Hepatocyte (in vitro differentiated cells): ENCODE data around the gene SLC6A11. TPM values are rescaled to one million over a fixed set of nuclear protein-coding genes. Genes with fewer than 3 reads are reported as not detected.

Source experiments
- DNase-seq: peaks from one replicate; pipeline ENCODE4 v3.0.0-alpha.2; 2016; ENCODE audit warnings: low spot score
- H2AFZ ChIP-seq: fragments of 200-600 bp; sonication (generic); 2 replicates; pipeline ENCODE4 v1.6.0; 2016; ENCODE audit warnings: antibody characterized with exemption, mild to moderate bottlenecking
- H3K27ac ChIP-seq: fragments of 200-600 bp; sonication (generic); 2 replicates; pipeline ENCODE4 v1.5.1; 2016; ENCODE audit warnings: mild to moderate bottlenecking
- H3K27me3 ChIP-seq: fragments of 200-600 bp; sonication (generic); 2 replicates; pipeline ENCODE4 v1.6.1; 2016
- H3K36me3 ChIP-seq: fragments of 200-600 bp; sonication (generic); replicated peaks from 2 replicates; pipeline ENCODE4 v1.5.1; 2016; ENCODE audit warnings: low read depth; ENCODE audit not compliant: insufficient read depth
- H3K4me1 ChIP-seq: fragments of 200-600 bp; sonication (generic); 2 replicates; pipeline ENCODE4 v1.5.1; 2016; ENCODE audit warnings: mild to moderate bottlenecking, moderate library complexity; ENCODE audit not compliant: insufficient read depth
- H3K4me2 ChIP-seq: fragments of 200-600 bp; sonication (generic); 2 replicates; pipeline ENCODE4 v1.6.0; 2016
- H3K4me3 ChIP-seq: fragments of 200-600 bp; sonication (generic); 2 replicates; pipeline ENCODE4 v1.5.1; 2016; ENCODE audit warnings: mild to moderate bottlenecking
- H3K79me2 ChIP-seq: fragments of 200-600 bp; sonication (generic); 2 replicates; pipeline ENCODE4 v1.6.0; 2017; ENCODE audit warnings: mild to moderate bottlenecking
- H3K9me2 ChIP-seq: fragments of 200-600 bp; sonication (generic); replicated peaks from 2 replicates; pipeline ENCODE4 v1.6.0; 2017; ENCODE audit warnings: mild to moderate bottlenecking; ENCODE audit not compliant: insufficient read depth
- H3K9me3 ChIP-seq: fragments of 200-600 bp; sonication (generic); 2 replicates; pipeline ENCODE4 v1.5.1; 2016; ENCODE audit warnings: low read depth, mild to moderate bottlenecking
- H4K20me1 ChIP-seq: fragments of 200-600 bp; sonication (generic); 2 replicates; pipeline ENCODE4 v1.6.0; 2016; ENCODE audit warnings: mild to moderate bottlenecking; ENCODE audit not compliant: insufficient read depth, poor library complexity, severe bottlenecking
- CTCF ChIP-seq: fragments of 200-600 bp; sonication (generic); IDR thresholded peaks from 2 replicates; pipeline ENCODE4 v1.5.1; 2016; ENCODE audit warnings: antibody characterized with exemption, mild to moderate bottlenecking; ENCODE audit not compliant: poor library complexity
- EZH2 ChIP-seq: fragments of 200-600 bp; sonication (generic); IDR thresholded peaks from 2 replicates; pipeline ENCODE4 v1.6.1; 2016; ENCODE audit warnings: antibody characterized with exemption, mild to moderate bottlenecking, borderline replicate concordance
- EZH2phosphoT487 ChIP-seq: fragments of 200-600 bp; sonication (generic); IDR thresholded peaks from one replicate; pipeline ENCODE4 v1.6.1; 2018; ENCODE audit warnings: antibody characterized with exemption, mild to moderate bottlenecking, low read depth, moderate library complexity; ENCODE audit not compliant: unreplicated experiment, severe bottlenecking
- WGBS: methylation state at CpG from one replicate; pipeline ENCODE4 v1.1.6; 2016; ENCODE audit warnings: low lambda C conversion rate; ENCODE audit errors: missing lambda C conversion rate; 5-methylcytosine and 5-hydroxymethylcytosine counted together
- polyA plus RNA-seq: library from polyadenylated mRNA; unstranded; fragments of >200 nt; fragmentation: Nextera tagmentation; extraction: Ambion mirVana; gene quantifications from 2 replicates; pipeline ENCODE4 v1.2.1, GENCODE V29; 2016
- total RNA-seq: library from RNA; depleted of rRNA; stranded (reverse); fragments of >200 nt; gene quantifications from 2 replicates; pipeline ENCODE4 v1.2.3, GENCODE V29; 2014

SLC6A11 gene
- total and polyA plus RNA-seq, 2 experiments from 2014 or later: 1.5 to 1.7 TPM

GRCh38 chr3:10770981-10771380 is 45.0 kb upstream of the SLC6A11 start:
- no peaks in the 10 kb centered on the region for H3K9me2 ChIP-seq
- H3K9me3 ChIP-seq: no peaks in the 10 kb centered on the region
- H3K79me2 ChIP-seq: no peaks in the 10 kb centered on the region
- 69% methylated on average over 3 of the region's 3 CpGs for WGBS
- H3K36me3 ChIP-seq: no peaks in the 10 kb centered on the region
- no peak overlapping the region for H3K4me3 ChIP-seq
- DNase-seq: no peak
- no peak overlapping the region for H3K27ac ChIP-seq
- no peaks in the 10 kb centered on the region for H4K20me1 ChIP-seq
- H3K4me2 ChIP-seq: no peak overlapping the region
- no peaks in the 10 kb centered on the region for H3K27me3 ChIP-seq
- no peak for TF ChIP-seq CTCF
- no peak overlapping the region for H2AFZ ChIP-seq
- no peaks in the 10 kb centered on the region for H3K4me1 ChIP-seq

- Histone ChIP-seq H3K36me3 (no peaks in the 10 kb centered on the region), H3K4me2 (no peak overlapping the region), H3K79me2 (no peaks in the 10 kb centered on the region), H3K9me2 (no peaks in the 10 kb centered on the region), H3K4me3 (no peak overlapping the region), H3K4me1 (no peaks in the 10 kb centered on the region), H4K20me1 (no peaks in the 10 kb centered on the region), H2AFZ (no peak overlapping the region), H3K9me3 (no peaks in the 10 kb centered on the region), H3K27me3 (no peaks in the 10 kb centered on the region), H3K27ac (no peak overlapping the region)
- no peak for TF ChIP-seq CTCF
- no peak for TF ChIP-seq EZH2
- no peak for TF ChIP-seq EZH2phosphoT487
- WGBS: 82% methylated on average over 10 of the region's 10 CpGs
- no peak for DNase-seq
Measured at GRCh38 chr3:10771486-10772270, 44.4 kb upstream of the SLC6A11 start.

DNA sequence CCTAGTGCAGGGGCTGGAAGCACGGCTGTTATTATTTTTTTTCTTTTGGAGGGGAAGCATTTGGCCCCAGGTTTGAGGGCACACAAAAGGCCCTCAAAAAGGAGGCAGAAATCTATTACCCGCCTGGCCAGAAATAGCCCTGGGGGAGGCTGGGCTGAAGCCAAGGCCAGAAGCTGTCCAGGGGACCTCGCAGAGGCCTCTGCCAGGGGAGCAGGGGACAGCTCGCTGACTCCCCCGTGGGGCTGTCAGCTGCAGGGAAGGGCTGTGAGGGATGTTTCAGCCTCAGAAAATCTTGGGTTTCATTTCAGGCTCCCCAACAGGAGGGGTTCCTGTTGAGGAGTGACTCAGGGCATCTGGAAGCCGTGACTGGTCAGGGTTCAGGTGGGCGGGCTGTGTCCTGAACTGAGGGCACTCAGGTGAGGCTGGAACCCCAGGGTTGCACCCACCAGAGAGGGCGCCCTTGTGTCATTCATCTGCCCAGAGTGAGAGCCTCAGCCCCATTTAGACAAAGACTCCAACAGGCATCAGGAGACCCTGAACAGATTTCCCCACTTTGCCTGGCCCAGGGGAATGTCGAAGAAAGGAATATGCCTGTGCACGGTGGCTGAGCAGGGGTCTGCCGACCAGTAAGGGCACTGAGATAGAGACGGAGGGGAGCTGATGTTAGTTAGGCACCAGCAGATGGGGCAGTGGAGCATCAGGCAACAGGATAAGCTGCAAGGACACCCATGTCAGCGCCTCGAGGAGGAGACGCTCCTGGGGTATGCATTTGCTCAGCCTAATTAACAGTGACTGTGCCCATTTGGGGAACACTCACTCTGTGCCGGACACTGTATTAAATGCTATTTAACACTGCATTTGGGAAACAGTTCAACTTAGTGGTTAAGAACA is 43.5 kb upstream of the SLC6A11 start:
- H2AFZ ChIP-seq: no peak overlapping the region
- H3K4me1 ChIP-seq: no peaks in the 10 kb centered on the region
- H3K79me2 ChIP-seq: no peaks in the 10 kb centered on the region
- no peaks in the 10 kb centered on the region for H3K27me3 ChIP-seq
- H3K36me3 ChIP-seq: no peaks in the 10 kb centered on the region
- WGBS: 62% methylated on average over 16 of the region's 16 CpGs
- H4K20me1 ChIP-seq: no peaks in the 10 kb centered on the region
- TF ChIP-seq EZH2phosphoT487 (no peak), CTCF (peak; percentile 34)
- no peaks in the 10 kb centered on the region for H3K9me2 ChIP-seq
- H3K4me3 ChIP-seq: no peak overlapping the region
- DNase-seq: no peak
- H3K4me2 ChIP-seq: no peak overlapping the region
- H3K27ac ChIP-seq: no peak overlapping the region
- H3K9me3 ChIP-seq: no peaks in the 10 kb centered on the region
